Measurements from ENCODE around the gene USF2.
"Not testable (repeated sequence)": the region's sequence is repeated elsewhere in the genome, so short reads cannot be mapped to it uniquely, and the experiment has no call there.

The USF2 gene

GRCh38 chr19:35266520-35267352 is 2.0 kb upstream of the USF2 start:
- DNase-seq: no peak

- DNase-seq: no peak
These were observed 1.4 kb upstream of the USF2 start for GRCh38 chr19:35267353-35267817.

GRCh38 chr19:35267818-35268535 is 785 bp upstream of the USF2 start:
- peak; percentile 60 for DNase-seq

- peak; percentile 81 for DNase-seq
These were observed 816 bp downstream of the USF2 start for GRCh38 chr19:35269438-35270117.

GRCh38 chr19:35270381-35270811 is 1.6 kb downstream of the USF2 start:
- no peak for DNase-seq

- no peak for DNase-seq
These were observed 2.8 kb downstream of the USF2 start for GRCh38 chr19:35271546-35271945.

GRCh38 chr19:35272122-35272719 is 3.5 kb downstream of the USF2 start:
- no peak for DNase-seq

GRCh38 chr19:35272954-35273649 is 4.3 kb downstream of the USF2 start:
- DNase-seq: no peak

GRCh38 chr19:35273686-35274259 is 5.0 kb downstream of the USF2 start:
- no peak for DNase-seq

- DNase-seq: no peak
These were observed 5.6 kb downstream of the USF2 start for GRCh38 chr19:35274323-35274722.

- DNase-seq: no peak
These were observed 8.0 kb downstream of the USF2 start for GRCh38 chr19:35276706-35277281.

GRCh38 chr19:35278578-35279284 is 10.0 kb downstream of the USF2 start:
- no peak for DNase-seq

- no peak for DNase-seq
These were observed 10.6 kb downstream of the USF2 start for GRCh38 chr19:35279374-35279773.

- DNase-seq: no peak
These were observed 11.4 kb downstream of the USF2 start for GRCh38 chr19:35279985-35280821.

GRCh38 chr19:35281303-35281702 is 12.5 kb downstream of the USF2 start:
- DNase-seq: no peak

- DNase-seq: no peak
These were observed 15.7 kb downstream of the USF2 start for GRCh38 chr19:35284153-35285094.

- DNase-seq: no peak
These were observed 16.3 kb downstream of the USF2 start for GRCh38 chr19:35285095-35285449.

GRCh38 chr19:35285465-35285864 is 16.7 kb downstream of the USF2 start:
- not testable (repeated sequence) for DNase-seq

- not testable (repeated sequence) for DNase-seq
These were observed 17.3 kb downstream of the USF2 start for GRCh38 chr19:35286101-35286500.
